AG10803 (cell line): ENCODE data around the gene ZFAND2B.

Source experiments
- DNase-seq: peaks from one replicate; pipeline ENCODE4 v3.0.0; 2010; ENCODE audit warnings: low read depth
- H3K4me3 ChIP-seq: 2 replicates; pipeline ENCODE4 v1.5.1; 2011; ENCODE audit warnings: mild to moderate bottlenecking, low read length, control low read depth
- CTCF ChIP-seq: conservative IDR thresholded peaks from 2 replicates; pipeline ENCODE4 v1.5.1; 2011; ENCODE audit warnings: mild to moderate bottlenecking, low read length, control low read depth, inconsistent platforms

ZFAND2B gene

GRCh38 chr2:219180961-219181360 lies 25.6 kb upstream of the ZFAND2B start:
- no peak for DNase-seq
- no peak overlapping the region for H3K4me3 ChIP-seq
- no peak for TF ChIP-seq CTCF

- no peak for TF ChIP-seq CTCF
- DNase-seq = no peak
- H3K4me3 ChIP-seq = no peak overlapping the region
Measured at GRCh38 chr2:219181531-219181930, 25.1 kb upstream of the ZFAND2B start.

- no peak overlapping the region for H3K4me3 ChIP-seq
- DNase-seq = no peak
- no peak for TF ChIP-seq CTCF
Measured at GRCh38 chr2:219182331-219183150, 24.0 kb upstream of the ZFAND2B start.

DNA sequence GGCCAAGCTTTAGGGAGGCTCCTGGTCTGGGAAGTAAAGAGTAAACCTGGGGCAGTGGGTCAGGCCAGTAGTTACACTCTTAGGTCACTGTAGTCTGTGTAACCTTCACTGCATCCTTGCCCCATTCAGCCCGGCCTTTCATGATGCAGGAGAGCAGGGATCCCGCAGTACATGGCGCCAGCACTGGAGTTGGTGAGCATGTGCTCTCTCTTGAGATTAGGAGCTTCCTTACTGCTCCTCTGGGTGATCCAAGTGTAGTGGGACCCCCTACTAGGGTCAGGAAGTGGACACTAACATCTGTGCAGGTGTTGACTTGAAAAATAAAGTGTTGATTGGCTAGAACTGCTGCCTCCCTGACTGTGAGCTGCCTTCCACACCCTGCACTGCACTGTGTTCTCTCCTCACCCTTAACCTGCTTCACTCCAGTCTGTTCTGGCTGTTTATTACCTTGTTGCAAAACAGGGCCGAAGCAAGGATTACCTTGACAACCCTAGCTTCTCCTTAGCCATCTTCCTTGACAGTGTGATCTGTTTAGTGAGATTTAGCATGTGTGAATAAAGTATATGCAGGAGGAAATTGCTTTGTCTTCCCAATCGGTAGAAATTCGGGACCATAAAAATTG lies 23.3 kb upstream of the ZFAND2B start:
- no peak for DNase-seq
- TF ChIP-seq CTCF = no peak
- H3K4me3 ChIP-seq = no peak overlapping the region

DNA sequence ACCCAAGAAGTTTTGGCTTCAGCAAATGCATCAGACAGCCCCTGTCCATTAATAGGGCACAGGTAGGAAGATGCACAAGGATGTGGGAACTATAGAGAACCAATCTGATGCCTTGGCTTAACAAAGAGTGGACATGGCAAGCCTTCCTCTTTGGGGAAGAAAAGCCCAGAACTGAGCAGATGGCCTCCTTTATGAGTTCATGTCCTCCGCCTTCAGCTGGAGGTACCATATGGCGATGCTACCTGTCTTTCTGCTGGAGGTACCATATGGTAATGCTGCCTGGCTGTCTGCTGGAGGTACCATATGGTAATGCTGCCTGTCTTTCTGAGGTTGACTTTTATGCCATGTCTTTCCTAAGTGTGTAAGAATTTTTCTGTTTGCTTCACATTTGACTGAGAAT lies 22.5 kb upstream of the ZFAND2B start:
- no peak for TF ChIP-seq CTCF
- DNase-seq = no peak
- no peak overlapping the region for H3K4me3 ChIP-seq

DNA sequence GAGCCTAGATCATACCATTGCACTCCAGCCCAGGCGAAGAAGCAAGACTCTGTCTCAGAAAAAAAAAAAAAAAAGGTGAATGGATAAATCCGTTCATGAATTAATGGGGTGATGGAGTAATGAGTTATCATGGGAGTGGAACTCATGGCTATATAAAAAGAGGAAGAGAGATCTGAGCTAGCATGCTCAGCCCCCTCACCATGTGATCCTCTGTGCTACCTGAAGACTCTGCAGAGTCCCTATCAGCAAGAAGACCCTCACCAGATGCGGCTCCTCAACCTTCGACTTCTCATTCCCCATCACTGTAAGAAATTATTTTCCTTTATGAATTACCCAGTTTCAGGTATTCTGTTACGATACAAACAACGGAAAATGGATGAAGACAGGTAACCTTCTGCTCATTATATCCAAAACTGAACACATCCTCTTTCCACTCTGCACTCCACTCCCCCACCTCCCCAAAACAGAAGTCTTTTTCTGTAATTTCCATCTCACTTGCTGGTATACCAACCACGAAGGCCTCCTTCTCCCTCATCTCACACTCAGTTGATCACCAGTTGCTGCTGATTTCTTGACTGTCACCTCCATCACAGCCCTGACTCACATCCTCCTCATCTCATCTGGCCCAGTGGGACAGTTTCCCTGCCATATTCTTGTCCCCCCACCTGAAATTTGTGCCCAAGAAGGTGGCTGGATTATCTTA lies 19.7 kb upstream of the ZFAND2B start:
- TF ChIP-seq CTCF = no peak
- no peak overlapping the region for H3K4me3 ChIP-seq
- DNase-seq = no peak

GRCh38 chr2:219197388-219197787 lies 9.2 kb upstream of the ZFAND2B start:
- no peak for DNase-seq
- no peak overlapping the region for H3K4me3 ChIP-seq
- TF ChIP-seq CTCF = no peak
